NCI-H446 (cell line): ENCODE measurements around the gene WWC2.
"Not testable (repeated sequence)": the region's sequence is repeated elsewhere in the genome, so short reads cannot be mapped to it uniquely, and the experiment has no call there.

ENCODE experiments used
- DNase-seq, 2 experiments: peaks; one replicate each; lab custom pipeline; 2025; lab: John Stamatoyannopoulos, UW

Gene WWC2

GRCh38 chr4:183100827-183101226, 1.8 kb downstream of the WWC2 start:
- no peak for DNase-seq

DNA sequence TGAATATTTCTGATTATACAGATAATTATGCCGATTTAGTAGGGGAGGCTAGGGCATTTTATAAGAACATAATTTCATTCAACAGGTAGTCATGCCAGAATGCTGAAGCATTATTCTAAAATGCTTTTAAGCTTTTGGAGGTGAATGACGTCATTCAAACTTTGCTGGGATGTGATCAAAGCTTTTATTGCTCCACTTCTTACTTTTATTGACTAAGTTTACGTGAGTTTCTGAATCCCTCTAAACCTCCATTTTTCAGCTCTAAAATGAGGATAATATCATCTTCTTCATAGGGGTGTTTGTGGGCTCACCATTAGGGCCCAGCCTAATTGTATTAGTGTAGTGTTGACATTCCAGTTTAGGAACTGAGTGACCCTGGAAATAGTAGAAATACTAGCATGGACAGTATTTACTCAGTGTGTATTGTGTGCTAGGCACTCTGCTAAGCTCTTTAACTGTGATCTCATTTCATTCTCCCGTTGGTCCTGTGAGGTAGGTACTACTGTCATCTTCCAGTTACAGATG, 3.0 kb downstream of the WWC2 start:
- DNase-seq = no peak

DNA sequence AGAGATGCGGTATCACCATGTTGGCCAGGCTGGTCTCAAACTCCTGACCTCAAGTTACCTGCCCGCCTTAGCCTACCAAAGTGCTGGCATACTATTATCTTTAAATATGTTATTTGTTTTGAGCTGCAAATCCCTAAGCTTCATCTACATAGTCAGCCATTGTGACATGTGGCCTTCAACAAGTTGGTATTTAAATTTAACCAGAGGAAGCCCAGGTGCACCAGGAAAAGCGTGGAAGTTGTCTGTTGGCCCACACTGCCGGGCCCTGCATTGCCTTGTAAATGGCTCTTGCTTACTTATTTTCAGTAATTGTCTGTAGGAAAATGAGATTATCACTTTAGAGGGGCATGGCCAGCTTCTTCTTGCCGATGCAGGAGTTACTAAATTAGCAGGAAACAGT, 6.0 kb downstream of the WWC2 start:
- DNase-seq = no peak

DNA sequence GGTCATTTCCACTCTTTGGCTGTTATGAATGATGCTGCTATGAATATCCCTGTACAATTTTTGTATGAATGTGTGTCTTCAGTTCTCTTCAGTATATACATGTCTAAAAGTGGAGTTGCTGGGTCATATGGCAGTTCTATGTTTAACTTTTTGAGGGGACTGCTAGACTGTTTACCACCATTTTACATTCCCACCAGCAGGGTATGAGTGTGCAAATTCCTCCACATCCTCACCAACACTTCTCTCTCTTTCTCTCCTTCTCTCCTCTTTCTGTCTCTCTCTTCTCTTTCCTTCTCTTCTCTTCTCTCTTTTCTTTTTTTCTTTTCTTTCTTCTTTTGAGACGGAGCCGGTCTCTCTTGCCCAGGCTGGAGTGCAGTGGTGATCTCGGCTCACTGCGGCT, 7.8 kb downstream of the WWC2 start:
- no peak for DNase-seq

DNA sequence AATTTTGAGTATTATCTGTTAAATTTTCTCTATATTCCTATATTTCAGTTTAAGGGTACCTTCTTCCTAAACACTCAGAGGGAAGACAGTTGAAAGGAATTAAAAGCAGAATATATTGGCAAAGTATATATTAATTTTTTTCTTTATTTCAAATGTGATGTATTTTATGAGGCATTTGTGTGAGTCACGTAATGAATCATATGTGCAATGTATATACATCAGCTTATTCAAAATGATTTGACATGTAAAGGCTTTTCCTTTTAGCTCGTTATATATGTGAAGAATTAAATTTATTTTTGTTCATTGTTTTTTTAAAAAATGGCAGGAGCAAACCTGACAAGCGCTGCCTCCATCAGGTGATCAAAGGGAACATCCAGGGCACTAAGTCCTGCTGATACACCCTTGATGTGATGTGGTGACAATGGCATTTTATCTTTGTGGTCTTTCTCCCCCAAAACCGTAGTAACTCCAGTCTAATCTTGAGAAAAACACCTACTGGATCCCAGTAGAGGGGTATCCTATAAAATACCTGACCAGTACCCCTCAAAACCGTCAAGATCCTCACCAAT, 8.9 kb downstream of the WWC2 start:
- no peak for DNase-seq

DNA sequence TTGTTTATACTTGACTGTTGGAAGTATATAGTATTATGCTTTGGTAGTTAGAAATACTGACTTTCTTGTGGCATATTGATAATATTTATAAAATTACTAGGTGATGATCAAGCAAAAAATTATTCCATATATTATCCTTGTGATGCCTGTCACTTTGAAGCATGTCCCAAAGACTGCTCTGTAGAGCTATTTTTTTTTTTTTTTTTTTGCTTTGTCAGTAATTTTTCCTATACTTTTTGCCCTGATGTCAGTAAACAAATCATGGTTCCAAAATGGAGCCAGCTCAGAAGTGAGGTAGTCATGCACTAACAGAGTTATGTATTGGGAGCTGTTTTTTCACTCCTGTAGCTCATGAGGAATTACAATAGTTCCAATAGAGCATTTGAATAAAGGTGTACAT, 11.2 kb downstream of the WWC2 start:
- DNase-seq = no peak

- no peak for DNase-seq
These were observed 12.4 kb downstream of the WWC2 start for GRCh38 chr4:183111452-183111885.

DNA sequence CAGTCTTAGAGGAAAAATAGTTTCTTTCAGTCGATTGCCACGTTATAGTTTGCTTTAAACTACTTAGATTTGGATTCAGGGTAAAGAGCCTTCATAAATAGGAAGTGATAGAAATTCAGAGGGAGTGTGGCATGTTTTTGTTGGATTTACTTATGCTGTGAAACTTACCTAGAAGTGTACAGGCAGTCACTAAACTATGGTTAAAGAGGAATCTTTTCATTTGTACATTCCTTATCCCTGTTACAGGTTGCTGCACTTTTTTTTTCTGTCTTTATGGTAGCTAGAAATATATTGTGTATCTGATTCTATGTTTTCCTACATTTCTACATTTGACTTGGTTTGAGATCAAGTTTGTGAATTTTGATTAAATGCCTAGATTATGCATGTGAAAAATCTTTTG, 19.1 kb downstream of the WWC2 start:
- no peak for DNase-seq

GRCh38 chr4:183118585-183118984, 19.5 kb downstream of the WWC2 start:
- no peak for DNase-seq

- DNase-seq = not testable (repeated sequence)
These were observed 22.6 kb downstream of the WWC2 start for GRCh38 chr4:183121660-183122059.

GRCh38 chr4:183124228-183124627, 25.2 kb downstream of the WWC2 start:
- no peak for DNase-seq

DNA sequence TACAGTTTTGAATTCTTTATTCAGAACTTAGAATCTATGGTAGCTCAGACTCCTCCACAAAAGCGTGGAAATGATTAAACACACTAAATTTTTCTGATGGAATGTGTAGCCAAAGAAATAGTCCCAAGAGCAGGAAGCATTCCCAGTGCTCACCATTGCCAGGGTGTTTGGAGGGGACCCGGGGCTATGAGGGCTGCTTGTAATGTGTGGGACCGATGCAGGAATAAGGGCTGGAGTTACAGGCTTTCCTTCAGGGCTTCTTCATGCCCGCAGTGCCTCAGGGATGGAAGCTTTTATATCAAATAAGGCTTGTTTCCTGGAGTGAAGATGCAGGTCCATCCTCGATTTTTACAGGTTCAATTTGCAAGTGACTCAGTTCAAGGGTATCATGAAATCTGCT, 25.8 kb downstream of the WWC2 start:
- DNase-seq = no peak

DNA sequence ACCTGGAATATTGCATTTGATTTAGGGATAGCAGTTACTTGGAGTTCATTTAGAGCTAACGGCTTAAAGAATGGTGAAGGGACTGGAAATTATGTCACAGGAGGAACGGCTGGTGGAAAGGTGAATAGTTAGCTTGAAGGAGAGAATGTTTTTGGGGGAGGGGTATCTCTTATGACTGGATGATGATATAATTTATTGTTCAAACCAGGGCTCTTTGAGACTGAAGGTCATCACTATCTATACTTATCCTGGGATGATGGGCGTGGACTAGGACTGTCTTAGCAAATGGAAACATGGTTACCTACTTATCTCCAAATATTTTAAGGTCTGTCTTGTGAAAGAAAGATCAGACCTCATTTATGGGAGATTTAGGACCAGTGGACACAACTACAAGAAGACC, 30.1 kb downstream of the WWC2 start:
- no peak for DNase-seq

GRCh38 chr4:183129675-183130074, 30.6 kb downstream of the WWC2 start:
- DNase-seq = no peak

DNA sequence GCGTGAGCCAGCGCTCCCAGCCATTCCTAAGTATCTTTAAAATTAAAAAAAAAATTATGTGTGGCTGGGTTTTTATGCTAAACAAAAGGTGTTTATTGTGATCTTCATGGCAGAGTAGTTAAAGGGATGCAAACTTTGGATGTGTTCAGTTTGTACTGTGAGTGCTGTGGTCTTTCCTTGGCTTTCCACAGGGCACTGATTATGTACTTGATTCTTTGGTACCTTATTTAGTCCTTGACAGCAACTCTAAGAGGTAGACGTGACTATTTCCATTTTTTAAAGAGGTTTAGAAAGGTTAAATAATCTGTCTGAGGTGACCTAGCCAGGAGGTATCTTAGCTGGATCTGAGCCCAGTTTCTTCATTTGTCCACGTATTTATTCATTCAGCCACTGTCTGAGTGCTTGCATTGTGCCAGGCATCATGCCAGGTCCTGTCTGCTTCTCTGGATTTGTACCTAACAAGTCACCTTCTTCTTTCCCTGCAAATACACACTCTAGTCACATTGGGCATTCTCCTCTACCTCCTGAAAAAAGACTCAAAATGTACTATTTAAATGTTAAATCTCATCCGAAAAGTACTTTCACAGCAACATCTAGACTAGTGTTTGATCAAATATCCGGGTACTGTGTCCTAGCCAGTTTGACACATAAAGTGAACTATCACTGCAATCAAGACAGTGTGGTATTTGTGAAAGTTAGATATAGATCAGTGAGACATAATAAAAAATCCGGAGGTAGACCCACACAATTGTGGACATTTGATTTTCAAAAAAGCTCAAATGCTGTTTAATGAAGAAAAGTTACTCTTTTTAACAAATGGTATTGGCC, 31.5 kb downstream of the WWC2 start:
- DNase-seq = no peak

DNA sequence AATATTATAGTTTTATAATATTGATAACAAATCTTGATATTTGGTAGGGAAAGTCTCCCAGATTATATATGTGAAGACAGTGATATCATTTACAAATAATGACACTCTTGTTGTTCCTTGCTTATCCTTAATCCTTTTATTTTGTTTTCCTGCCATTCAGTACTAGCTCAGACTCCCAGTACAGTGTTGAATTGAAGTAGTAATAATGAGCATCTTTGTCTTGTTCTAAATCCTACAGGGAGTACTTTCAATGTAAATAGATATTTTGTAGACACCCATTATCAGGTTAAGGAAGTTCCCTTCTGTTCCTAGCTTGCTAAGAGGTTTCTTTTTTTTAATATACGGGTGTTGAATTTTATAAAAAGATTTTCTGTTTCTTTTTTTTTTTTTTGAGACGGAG, 33.0 kb downstream of the WWC2 start:
- DNase-seq = no peak

DNA sequence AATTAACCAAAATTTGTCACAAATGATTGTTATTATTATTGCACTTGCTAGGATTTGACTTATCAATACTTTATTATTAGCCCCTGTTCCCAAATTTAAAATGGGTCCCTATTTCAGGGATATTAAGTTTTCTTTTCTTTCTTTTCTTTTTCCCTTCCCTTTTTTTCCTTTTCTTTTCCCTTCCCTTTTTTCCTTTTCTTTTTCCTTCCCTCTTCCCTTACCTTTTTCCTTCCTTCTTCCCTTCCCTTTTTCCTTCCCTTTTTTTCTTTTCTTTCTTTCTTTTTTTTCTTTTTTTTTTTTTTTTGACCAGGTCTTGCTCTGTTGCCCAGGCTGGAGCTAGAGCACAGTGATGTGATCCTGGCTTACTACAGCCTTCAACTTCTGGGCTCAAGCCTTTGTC, 33.8 kb downstream of the WWC2 start:
- DNase-seq = no peak

- no peak for DNase-seq
These were observed 37.8 kb downstream of the WWC2 start for GRCh38 chr4:183136855-183137254.

GRCh38 chr4:183139058-183139750, 40.1 kb downstream of the WWC2 start:
- no peak for DNase-seq

GRCh38 chr4:183139972-183140570, 41.0 kb downstream of the WWC2 start:
- no peak for DNase-seq

GRCh38 chr4:183140911-183141320, 41.9 kb downstream of the WWC2 start:
- no peak for DNase-seq

- DNase-seq = no peak
These were observed 42.9 kb downstream of the WWC2 start for GRCh38 chr4:183141997-183142396.
